ENCODE results near the gene AP2B1.

AP2B1 gene

DNA sequence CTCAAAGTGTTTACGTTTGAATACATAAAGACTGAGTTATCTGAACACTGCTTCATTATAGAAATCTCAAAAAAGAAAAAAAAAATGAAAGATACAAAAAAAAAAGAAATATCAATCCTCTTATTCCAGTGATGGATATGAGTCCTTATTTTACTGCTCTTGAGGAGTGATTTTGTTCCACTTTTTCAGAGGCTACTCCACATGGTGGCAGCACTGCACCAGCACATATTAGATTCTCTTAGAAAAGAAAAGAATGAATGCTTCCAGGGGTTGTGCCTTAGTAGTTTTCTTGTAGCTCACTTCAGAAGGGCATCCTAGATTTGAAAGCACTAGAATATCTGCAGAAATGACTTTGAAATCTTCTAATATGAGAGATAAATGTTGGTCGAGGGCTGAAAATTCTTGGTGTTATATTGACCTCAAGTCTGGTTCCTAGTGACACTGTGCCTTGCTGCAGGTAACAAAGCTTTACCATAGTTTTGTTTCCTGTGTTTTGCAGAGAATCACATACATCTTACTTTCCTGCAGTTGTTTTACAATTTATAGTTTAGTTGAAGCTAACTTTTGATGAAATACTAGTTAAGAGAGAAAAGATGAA is 25.9 kb downstream of the AP2B1 start:
- Histone ChIP-seq H3K27me3 (ENCODE audit: low read depth, low read length) (no peaks in the 10 kb centered on the region), H2AFZ (ENCODE audit: low read depth, low read length) (no peak overlapping the region), H3K36me3 (replicated peaks; ENCODE audit: low read depth, low read length) (peaks cover 10% of the 10 kb centered on the region), H3K79me2 (ENCODE audit: low read length) (no peaks in the 10 kb centered on the region), H4K20me1 (ENCODE audit: insufficient read depth, low read length) (no peaks in the 10 kb centered on the region), H3K4me3 (ENCODE audit: low read length) (no peak overlapping the region), H3K4me1 (ENCODE audit: low read length) (no peaks in the 10 kb centered on the region), H3K9me3 (ENCODE audit: insufficient read depth, low read length) (no peaks in the 10 kb centered on the region), H3K27ac (ENCODE audit: low read length) (no peak overlapping the region), H3K4me2 (ENCODE audit: low read length) (no peak overlapping the region), H3K9ac (ENCODE audit: low read length) (no peak overlapping the region)
- no peak for TF ChIP-seq EZH2phosphoT487 (IDR thresholded peaks at IDR 0.05; ENCODE audit: low read depth)
- TF ChIP-seq, protein P1, sequence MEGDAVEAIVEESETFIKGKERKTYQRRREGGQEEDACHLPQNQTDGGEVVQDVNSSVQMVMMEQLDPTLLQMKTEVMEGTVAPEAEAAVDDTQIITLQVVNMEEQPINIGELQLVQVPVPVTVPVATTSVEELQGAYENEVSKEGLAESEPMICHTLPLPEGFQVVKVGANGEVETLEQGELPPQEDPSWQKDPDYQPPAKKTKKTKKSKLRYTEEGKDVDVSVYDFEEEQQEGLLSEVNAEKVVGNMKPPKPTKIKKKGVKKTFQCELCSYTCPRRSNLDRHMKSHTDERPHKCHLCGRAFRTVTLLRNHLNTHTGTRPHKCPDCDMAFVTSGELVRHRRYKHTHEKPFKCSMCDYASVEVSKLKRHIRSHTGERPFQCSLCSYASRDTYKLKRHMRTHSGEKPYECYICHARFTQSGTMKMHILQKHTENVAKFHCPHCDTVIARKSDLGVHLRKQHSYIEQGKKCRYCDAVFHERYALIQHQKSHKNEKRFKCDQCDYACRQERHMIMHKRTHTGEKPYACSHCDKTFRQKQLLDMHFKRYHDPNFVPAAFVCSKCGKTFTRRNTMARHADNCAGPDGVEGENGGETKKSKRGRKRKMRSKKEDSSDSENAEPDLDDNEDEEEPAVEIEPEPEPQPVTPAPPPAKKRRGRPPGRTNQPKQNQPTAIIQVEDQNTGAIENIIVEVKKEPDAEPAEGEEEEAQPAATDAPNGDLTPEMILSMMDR (IDR thresholded peaks at IDR 0.05; ENCODE audit: low read depth, low read length) = peak; percentile 85

DNA sequence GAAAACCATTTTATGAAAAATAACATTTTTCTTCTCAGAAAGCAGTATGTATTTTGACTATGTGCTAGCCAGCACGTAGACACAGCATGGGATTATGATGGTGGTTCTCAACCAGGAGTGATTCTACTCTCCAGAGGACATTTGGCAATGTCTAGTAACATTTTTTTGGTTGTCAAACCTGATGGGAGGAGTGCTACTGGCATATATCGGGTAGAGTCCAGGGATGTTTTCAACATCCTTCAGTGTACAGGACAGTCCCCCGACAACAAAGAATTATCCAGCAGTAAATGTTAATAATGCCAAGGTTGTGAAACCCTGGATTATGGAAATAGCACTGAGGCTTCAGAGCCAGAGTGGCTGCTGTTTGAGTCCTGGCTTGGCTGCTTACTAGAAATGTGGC is 27.7 kb downstream of the AP2B1 start:
- H3K4me3 ChIP-seq (ENCODE audit: low read length) = no peak overlapping the region
- H3K27ac ChIP-seq (ENCODE audit: low read length) = no peak overlapping the region
- no peak overlapping the region for H3K9ac ChIP-seq (ENCODE audit: low read length)
- H3K4me1 ChIP-seq (ENCODE audit: low read length) = peaks cover 3% of the 10 kb centered on the region; the same call in 1 of the 2 replicates
- TF ChIP-seq EZH2phosphoT487 (IDR thresholded peaks at IDR 0.05; ENCODE audit: low read depth) = no peak
- TF ChIP-seq, protein P1 (IDR thresholded peaks at IDR 0.05; ENCODE audit: low read depth, low read length) = no peak
- H2AFZ ChIP-seq (ENCODE audit: low read depth, low read length) = no peak overlapping the region
- peaks cover 9% of the 10 kb centered on the region for H3K36me3 ChIP-seq (replicated peaks; ENCODE audit: low read depth, low read length)
- no peaks in the 10 kb centered on the region for H3K9me3 ChIP-seq (ENCODE audit: insufficient read depth, low read length)
- H3K79me2 ChIP-seq (ENCODE audit: low read length) = no peaks in the 10 kb centered on the region
- H3K4me2 ChIP-seq (ENCODE audit: low read length) = no peak overlapping the region
- no peaks in the 10 kb centered on the region for H4K20me1 ChIP-seq (ENCODE audit: insufficient read depth, low read length)
- no peaks in the 10 kb centered on the region for H3K27me3 ChIP-seq (ENCODE audit: low read depth, low read length)

DNA sequence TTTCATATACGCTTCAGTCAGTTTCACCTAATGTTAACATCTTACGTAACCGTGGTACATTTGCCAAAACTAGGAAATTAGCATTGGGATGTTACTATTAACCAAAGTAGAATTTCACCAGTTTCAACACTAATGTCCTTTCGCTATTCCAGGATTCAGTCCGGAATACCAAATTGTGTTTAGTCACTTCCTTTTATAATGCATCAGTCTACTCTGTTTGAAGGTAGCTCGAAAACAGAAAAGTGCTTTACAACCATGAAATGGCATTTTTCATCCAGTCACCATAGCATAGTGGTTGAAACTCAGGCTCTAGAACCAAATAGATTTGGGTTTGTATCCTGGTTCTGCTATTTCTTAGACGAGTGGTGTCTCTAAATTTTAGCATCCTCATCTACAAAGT is 29.4 kb downstream of the AP2B1 start:
- no peak overlapping the region for H3K4me2 ChIP-seq (ENCODE audit: low read length)
- no peak overlapping the region for H3K27ac ChIP-seq (ENCODE audit: low read length)
- H3K9me3 ChIP-seq (ENCODE audit: insufficient read depth, low read length) = no peaks in the 10 kb centered on the region
- peaks cover 9% of the 10 kb centered on the region for H3K36me3 ChIP-seq (replicated peaks; ENCODE audit: low read depth, low read length)
- no peaks in the 10 kb centered on the region for H3K79me2 ChIP-seq (ENCODE audit: low read length)
- H3K9ac ChIP-seq (ENCODE audit: low read length) = no peak overlapping the region
- H3K27me3 ChIP-seq (ENCODE audit: low read depth, low read length) = no peaks in the 10 kb centered on the region
- H4K20me1 ChIP-seq (ENCODE audit: insufficient read depth, low read length) = no peaks in the 10 kb centered on the region
- no peak overlapping the region for H3K4me3 ChIP-seq (ENCODE audit: low read length)
- no peak overlapping the region for H2AFZ ChIP-seq (ENCODE audit: low read depth, low read length)
- peaks cover 3% of the 10 kb centered on the region; the same call in 1 of the 2 replicates for H3K4me1 ChIP-seq (ENCODE audit: low read length)
- TF ChIP-seq, protein P1 (IDR thresholded peaks at IDR 0.05; ENCODE audit: low read depth, low read length) = no peak

DNA sequence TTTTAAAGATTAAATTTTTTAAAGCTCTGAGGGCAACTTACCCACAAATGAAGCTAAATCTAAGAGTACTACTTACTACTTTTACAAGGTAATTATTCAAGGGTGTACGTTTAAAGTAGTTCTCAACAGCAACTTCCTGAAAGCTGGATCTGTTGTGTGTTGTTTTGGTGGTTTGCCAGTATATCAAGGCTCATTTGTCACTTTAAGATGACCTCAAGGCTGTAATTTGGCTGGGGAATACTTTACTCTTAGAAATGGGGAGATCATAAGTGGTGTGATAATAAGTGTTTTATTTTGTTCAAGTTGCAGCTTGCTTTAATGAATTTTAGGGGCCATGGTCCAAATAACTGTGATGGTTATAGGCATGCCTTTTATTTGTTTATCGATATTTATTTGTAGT is 30.4 kb downstream of the AP2B1 start:
- no peak for TF ChIP-seq EZH2phosphoT487 (IDR thresholded peaks at IDR 0.05; ENCODE audit: low read depth)
- TF ChIP-seq, protein P1 (IDR thresholded peaks at IDR 0.05; ENCODE audit: low read depth, low read length) = no peak
- Histone ChIP-seq H3K4me2 (ENCODE audit: low read length) (no peak overlapping the region), H3K9ac (ENCODE audit: low read length) (no peak overlapping the region), H3K27me3 (ENCODE audit: low read depth, low read length) (no peaks in the 10 kb centered on the region), H3K9me3 (ENCODE audit: insufficient read depth, low read length) (no peaks in the 10 kb centered on the region), H3K79me2 (ENCODE audit: low read length) (no peaks in the 10 kb centered on the region), H3K4me3 (ENCODE audit: low read length) (no peak overlapping the region), H2AFZ (ENCODE audit: low read depth, low read length) (no peak overlapping the region), H3K4me1 (ENCODE audit: low read length) (peaks cover 3% of the 10 kb centered on the region; the same call in 1 of the 2 replicates), H3K27ac (ENCODE audit: low read length) (no peak overlapping the region), H4K20me1 (ENCODE audit: insufficient read depth, low read length) (no peaks in the 10 kb centered on the region), H3K36me3 (replicated peaks; ENCODE audit: low read depth, low read length) (peaks cover 7% of the 10 kb centered on the region)

All from OCI-LY3 (cell line).